Activated T-helper 17 cell treated with anti-CD3 and anti-CD28 coated beads, Interleukin-2, amount 50 U/mL, for 72 hours (primary cell): Measurements from ENCODE around the gene KIF5A. TPM values are rescaled to one million over a fixed set of nuclear protein-coding genes. Genes with fewer than 3 reads are reported as not detected.
A peak's percentile ranks its signal among the peaks of the same experiment; 100 is the strongest.
"Not testable (repeated sequence)": the region's sequence is repeated elsewhere in the genome, so short reads cannot be mapped to it uniquely, and the experiment has no call there.

Experiments
- ATAC-seq: fragments of 150-1000 bp; cut with Tn5 transposase; replicated peaks from 2 replicates; pipeline ENCODE4 v1.10.0; 2021; ENCODE audit warnings: mild to moderate bottlenecking, moderate library complexity
- H3K27ac Mint-ChIP-seq: one replicate; pipeline ENCODE4 v1.8.0; 2022; ENCODE audit warnings: mixed read lengths
- H3K27me3 Mint-ChIP-seq: one replicate; pipeline ENCODE4 v1.8.0; 2022; ENCODE audit warnings: mixed read lengths
- H3K36me3 Mint-ChIP-seq: one replicate; pipeline ENCODE4 v1.8.0; 2022; ENCODE audit warnings: low read depth, mild to moderate bottlenecking, mixed read lengths
- H3K4me1 Mint-ChIP-seq: one replicate; pipeline ENCODE4 v1.8.0; 2022; ENCODE audit warnings: mixed read lengths
- H3K4me3 Mint-ChIP-seq: one replicate; pipeline ENCODE4 v1.8.0; 2022; ENCODE audit warnings: mild to moderate bottlenecking, mixed read lengths
- H3K9me3 Mint-ChIP-seq: one replicate; pipeline ENCODE4 v1.8.0; 2022; ENCODE audit warnings: mixed read lengths
- total RNA-seq, 2 donors: library from RNA; stranded (reverse); gene quantifications; one replicate each; pipeline ENCODE4 v1.2.3, GENCODE V29; 2022

KIF5A gene
- total RNA-seq, 2 donors from 2014 or later = 2.0 to 3.0 TPM

- no peak for ATAC-seq
- H3K4me3 Mint-ChIP-seq = no peak overlapping the region
- H3K4me1 Mint-ChIP-seq = no peaks in the 10 kb centered on the region
- no peaks in the 10 kb centered on the region for H3K36me3 Mint-ChIP-seq
- no peak overlapping the region for H3K27ac Mint-ChIP-seq
- peaks cover 30% of the 10 kb centered on the region for H3K27me3 Mint-ChIP-seq
- H3K9me3 Mint-ChIP-seq = no peaks in the 10 kb centered on the region
These were observed 63.7 kb downstream of the KIF5A start for GRCh38 chr12:57613427-57614109.

DNA sequence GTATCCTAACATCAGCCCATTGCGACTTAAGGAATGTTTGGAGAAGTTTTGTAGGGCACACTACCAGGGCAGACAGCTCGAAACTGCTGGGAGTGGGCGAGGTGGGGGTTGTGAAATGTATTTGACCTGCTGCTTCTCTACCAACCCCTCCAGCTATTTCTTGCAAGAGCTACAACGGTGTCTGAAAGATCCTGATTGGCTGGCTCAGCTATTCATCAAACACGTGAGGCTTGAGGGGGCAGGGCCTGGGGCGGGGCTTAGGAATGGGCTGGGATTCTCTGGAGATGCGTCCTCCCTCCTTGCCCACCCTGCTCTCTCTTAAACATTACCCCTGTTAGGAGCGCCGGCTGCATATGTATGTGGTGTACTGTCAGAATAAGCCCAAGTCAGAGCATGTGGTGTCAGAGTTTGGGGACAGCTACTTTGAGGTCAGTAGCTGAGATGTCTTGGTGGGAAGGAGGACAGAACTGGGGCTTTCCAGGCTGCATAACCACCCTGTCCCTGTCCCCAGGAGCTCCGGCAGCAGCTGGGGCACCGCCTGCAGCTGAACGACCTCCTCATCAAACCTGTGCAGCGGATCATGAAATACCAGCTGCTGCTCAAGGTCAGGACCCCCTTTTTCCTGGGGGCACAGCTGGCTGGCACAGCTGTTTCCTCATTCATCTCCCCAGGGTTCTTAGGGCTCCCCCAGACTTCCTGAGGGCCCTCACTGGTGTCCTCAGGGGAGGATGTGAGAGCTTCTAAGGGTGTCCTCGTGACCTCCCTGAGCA, 64.5 kb downstream of the KIF5A start:
- ATAC-seq = no peak

GRCh38 chr12:57614948-57615500, 65.2 kb downstream of the KIF5A start:
- Mint-ChIP-seq H3K27ac (no peak overlapping the region), H3K4me1 (no peaks in the 10 kb centered on the region), H3K36me3 (no peaks in the 10 kb centered on the region), H3K4me3 (no peak overlapping the region), H3K27me3 (peaks cover 38% of the 10 kb centered on the region), H3K9me3 (no peaks in the 10 kb centered on the region)
- ATAC-seq = no peak

More for the DNA sequence above, 64.5 kb downstream of the KIF5A start:
- peaks cover 37% of the 10 kb centered on the region for H3K27me3 Mint-ChIP-seq
- H3K36me3 Mint-ChIP-seq = no peaks in the 10 kb centered on the region
- H3K4me3 Mint-ChIP-seq = no peak overlapping the region
- H3K4me1 Mint-ChIP-seq = no peaks in the 10 kb centered on the region
- H3K27ac Mint-ChIP-seq = no peak overlapping the region
- no peaks in the 10 kb centered on the region for H3K9me3 Mint-ChIP-seq

DNA sequence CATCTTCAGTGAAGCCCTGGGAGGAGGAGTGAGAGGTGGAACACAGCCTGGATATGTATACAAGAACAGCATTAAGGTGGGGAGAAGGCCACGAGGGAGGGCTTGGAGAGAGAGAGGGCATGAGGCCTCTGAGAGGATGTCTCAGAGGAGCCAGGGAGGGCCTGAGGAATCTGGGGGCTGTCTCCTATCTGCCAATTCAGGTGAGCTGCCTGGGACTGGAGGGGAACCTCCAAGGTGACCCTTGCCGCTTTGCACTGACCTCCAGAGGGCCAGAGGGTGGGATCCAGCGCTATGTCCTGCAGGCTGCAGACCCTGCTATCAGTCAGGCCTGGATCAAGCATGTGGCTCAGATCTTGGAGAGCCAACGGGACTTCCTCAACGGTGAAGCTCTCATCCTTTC, 65.8 kb downstream of the KIF5A start:
- peaks cover 40% of the 10 kb centered on the region for H3K27me3 Mint-ChIP-seq

DNA sequence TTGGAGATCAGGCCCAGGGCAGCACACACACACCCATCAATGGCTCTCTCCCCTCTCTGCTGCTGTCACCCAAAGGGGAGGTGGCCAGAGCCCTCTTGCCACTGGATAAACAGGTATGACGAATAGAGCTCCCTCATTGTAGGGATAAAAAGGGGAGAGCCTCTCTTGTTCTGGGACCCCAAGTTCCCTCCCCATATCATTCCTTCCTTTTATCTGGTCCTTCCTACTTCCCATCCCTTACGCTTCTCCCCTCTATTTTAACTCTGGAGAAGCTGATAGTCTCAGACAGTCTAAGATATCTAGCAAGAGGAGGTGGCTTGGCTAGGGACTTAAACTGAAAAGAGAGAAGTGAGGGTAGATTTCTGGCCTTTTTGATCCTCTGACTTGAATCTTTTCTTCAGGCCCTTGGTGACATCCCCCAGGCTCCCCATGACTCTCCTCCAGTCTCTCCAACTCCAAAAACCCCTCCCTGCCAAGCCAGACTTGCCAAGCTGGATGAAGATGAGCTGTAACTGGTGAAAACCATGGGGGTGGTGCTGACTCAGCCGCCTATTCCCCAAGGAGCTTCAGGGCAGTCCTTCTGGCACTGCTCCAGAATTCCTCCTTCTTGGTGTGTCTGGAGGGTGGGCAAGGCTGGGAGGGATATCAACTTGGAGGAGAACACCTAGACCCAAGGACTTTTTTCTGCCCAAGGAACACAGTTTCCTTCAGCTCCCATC, 66.7 kb downstream of the KIF5A start:
- Mint-ChIP-seq H3K36me3 (no peaks in the 10 kb centered on the region), H3K4me3 (no peak overlapping the region), H3K9me3 (no peaks in the 10 kb centered on the region), H3K4me1 (peaks cover 5% of the 10 kb centered on the region), H3K27me3 (peaks cover 48% of the 10 kb centered on the region), H3K27ac (no peak overlapping the region)
- ATAC-seq = no peak

More for the DNA sequence above, 65.8 kb downstream of the KIF5A start:
- no peak overlapping the region for H3K4me3 Mint-ChIP-seq
- H3K9me3 Mint-ChIP-seq = no peaks in the 10 kb centered on the region
- ATAC-seq = no peak
- H3K4me1 Mint-ChIP-seq = no peaks in the 10 kb centered on the region
- H3K36me3 Mint-ChIP-seq = no peaks in the 10 kb centered on the region
- no peak overlapping the region for H3K27ac Mint-ChIP-seq

DNA sequence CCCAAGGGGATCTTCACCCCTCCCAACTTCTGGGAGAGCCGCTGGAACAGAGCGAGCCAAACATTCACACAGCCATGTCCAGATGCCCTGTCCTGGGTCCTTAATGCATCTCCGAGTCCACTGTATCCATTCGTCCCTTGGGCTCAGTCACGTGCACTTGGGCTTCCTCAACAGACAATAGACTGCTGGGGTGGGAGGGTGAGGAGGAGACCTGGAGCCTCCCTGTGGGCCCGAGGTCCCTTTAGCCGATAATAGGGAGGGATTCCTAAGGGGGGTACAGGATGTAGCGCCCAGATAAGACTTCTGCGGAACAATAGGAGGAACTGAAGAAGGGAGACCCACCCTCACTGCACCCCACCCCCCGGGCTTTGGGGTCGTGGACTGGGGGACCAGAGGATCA, 68.1 kb downstream of the KIF5A start:
- Mint-ChIP-seq H3K36me3 (peaks cover 6% of the 10 kb centered on the region), H3K9me3 (no peaks in the 10 kb centered on the region), H3K4me1 (peaks cover 11% of the 10 kb centered on the region), H3K27me3 (peaks cover 54% of the 10 kb centered on the region), H3K4me3 (no peak overlapping the region), H3K27ac (no peak overlapping the region)
- ATAC-seq = no peak

- not testable (repeated sequence) for H3K9me3 Mint-ChIP-seq, ATAC-seq, H3K27ac Mint-ChIP-seq, H3K36me3 Mint-ChIP-seq, H3K4me3 Mint-ChIP-seq
- Mint-ChIP-seq H3K4me1 (peaks cover 11% of the 10 kb centered on the region), H3K27me3 (peaks cover 59% of the 10 kb centered on the region)
These were observed 68.6 kb downstream of the KIF5A start for GRCh38 chr12:57618431-57618830.

GRCh38 chr12:57618966-57619433, 69.2 kb downstream of the KIF5A start:
- Mint-ChIP-seq H3K9me3 (no peaks in the 10 kb centered on the region), H3K27ac (no peak overlapping the region), H3K36me3 (peaks cover 6% of the 10 kb centered on the region), H3K27me3 (peaks cover 62% of the 10 kb centered on the region), H3K4me3 (peak overlapping the region; percentile 52), H3K4me1 (peaks cover 11% of the 10 kb centered on the region)
- no peak for ATAC-seq

DNA sequence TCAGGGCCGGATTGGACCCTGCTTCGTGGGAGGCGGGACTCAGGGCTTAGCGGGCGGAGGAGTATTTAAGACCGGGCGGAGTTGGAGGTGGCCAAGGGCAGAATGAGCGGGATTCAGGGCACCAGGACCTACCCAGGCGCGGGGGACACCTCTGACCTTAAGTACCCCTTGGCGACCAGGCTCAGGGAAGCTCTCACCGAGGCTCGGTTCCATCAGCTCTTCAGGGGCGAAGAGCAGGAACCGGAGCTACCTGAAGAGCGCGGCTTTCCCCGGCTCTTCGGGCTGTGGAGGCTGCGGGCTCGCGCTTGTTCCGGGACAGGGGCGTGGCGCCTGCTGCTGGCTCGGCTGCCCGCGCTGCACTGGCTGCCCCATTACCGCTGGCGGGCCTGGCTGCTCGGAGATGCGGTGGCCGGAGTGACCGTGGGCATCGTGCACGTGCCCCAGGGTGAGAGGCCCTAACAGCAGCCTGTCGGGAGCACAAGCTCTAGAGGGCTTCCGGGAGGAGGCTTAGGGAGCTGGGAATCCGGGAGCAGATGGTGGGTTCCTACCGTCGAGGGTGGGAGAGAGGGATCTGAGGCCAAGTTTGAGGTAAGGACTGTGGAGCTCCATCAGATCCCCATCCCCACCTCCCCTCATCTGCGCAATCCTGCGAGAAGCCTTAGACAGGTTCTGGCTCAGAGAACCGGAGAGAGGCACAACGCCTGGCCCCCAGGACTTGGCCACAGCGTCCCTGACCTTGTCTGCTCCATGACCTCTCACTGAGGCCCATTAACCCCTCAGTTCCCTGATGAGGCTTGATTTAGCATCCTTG, 69.8 kb downstream of the KIF5A start:
- no peaks in the 10 kb centered on the region for H3K9me3 Mint-ChIP-seq
- H3K36me3 Mint-ChIP-seq = peaks cover 6% of the 10 kb centered on the region
- H3K4me1 Mint-ChIP-seq = peaks cover 11% of the 10 kb centered on the region
- peaks cover 69% of the 10 kb centered on the region for H3K27me3 Mint-ChIP-seq
- peak; percentile 57 for ATAC-seq
- no peak overlapping the region for H3K27ac Mint-ChIP-seq
- peak overlapping the region; percentile 52 for H3K4me3 Mint-ChIP-seq

- Mint-ChIP-seq H3K27ac (no peak overlapping the region), H3K4me1 (peaks cover 11% of the 10 kb centered on the region), H3K9me3 (no peaks in the 10 kb centered on the region), H3K36me3 (peaks cover 6% of the 10 kb centered on the region), H3K27me3 (peaks cover 73% of the 10 kb centered on the region), H3K4me3 (peak overlapping the region; percentile 51)
- no peak for ATAC-seq
These were observed 70.5 kb downstream of the KIF5A start for GRCh38 chr12:57620245-57620935.

- H3K27ac Mint-ChIP-seq = no peak overlapping the region
- peaks cover 6% of the 10 kb centered on the region for H3K36me3 Mint-ChIP-seq
- no peaks in the 10 kb centered on the region for H3K9me3 Mint-ChIP-seq
- peaks cover 11% of the 10 kb centered on the region for H3K4me1 Mint-ChIP-seq
- ATAC-seq = no peak
- peaks cover 77% of the 10 kb centered on the region for H3K27me3 Mint-ChIP-seq
- H3K4me3 Mint-ChIP-seq = peak overlapping the region; percentile 51
These were observed 71.2 kb downstream of the KIF5A start for GRCh38 chr12:57620936-57621496.

DNA sequence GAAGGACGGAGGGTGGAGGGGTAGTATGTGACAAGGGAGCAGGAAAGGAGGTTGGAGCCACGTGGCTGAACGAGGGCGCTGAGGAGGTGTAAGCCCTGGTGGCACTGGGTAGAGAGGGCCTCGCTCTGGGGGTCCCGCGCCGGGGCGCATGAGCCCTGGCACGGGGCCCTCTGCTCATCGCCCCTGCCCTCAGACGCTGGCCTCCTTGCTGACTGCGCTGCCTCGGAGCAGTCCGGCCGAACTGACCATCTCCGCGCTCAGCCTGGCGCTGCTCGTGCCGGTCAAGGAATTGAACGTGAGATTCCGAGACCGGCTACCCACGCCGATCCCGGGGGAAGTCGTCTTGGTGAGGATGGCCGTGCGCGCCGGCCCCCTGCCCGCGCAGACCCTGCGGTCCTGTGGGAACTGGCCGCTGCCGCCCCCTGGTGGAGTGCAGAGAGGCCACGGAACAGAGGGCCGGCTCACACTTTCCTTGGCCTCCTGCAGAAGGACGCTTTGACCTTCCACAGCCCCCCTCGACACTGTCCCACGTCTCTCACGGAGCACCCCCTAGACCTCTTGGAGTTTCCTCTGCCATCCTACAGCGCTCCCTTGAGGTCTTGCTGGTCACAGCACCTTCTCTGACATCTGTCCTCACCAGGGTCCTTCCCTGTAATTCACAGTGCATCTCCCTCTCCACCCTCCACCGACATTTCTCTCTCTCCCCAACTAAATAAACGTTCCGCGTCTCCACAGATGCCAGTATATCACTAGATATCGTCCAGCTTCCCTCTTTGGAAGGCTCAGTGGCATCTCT, 71.9 kb downstream of the KIF5A start:
- ATAC-seq = peak; percentile 81
- peaks cover 6% of the 10 kb centered on the region for H3K36me3 Mint-ChIP-seq
- H3K4me1 Mint-ChIP-seq = peaks cover 11% of the 10 kb centered on the region
- no peak overlapping the region for H3K27ac Mint-ChIP-seq
- peak overlapping the region; percentile 51 for H3K4me3 Mint-ChIP-seq
- no peaks in the 10 kb centered on the region for H3K9me3 Mint-ChIP-seq
- peaks cover 81% of the 10 kb centered on the region for H3K27me3 Mint-ChIP-seq
